GM21447 (cell line): ENCODE results near the gene NELL1.

Experiments
- ATAC-seq: cut with Tn5 transposase; IDR thresholded peaks from one replicate; pipeline ENCODE4 v1.9.1; 2021; ENCODE audit not compliant: unreplicated experiment

The NELL1 gene

DNA sequence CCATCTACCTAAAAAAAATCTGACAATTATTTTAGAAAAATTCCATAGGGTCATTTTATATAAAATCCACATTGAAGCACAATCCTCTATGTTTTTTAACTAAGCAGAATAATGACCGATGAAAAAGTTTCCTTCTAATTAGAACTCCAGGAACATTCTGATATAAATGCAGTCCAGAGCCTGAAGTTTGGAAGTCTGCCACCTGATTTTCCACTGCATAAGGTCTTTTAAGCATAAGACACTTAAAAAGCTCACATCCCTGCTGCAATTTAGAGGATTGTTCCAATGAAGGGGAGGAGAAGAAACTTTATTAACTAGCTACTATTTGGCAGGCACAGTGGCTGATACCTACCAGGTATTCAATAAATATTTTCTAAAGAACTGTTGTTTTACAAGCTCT is 953.2 kb downstream of the NELL1 start:
- ATAC-seq, result no peak

DNA sequence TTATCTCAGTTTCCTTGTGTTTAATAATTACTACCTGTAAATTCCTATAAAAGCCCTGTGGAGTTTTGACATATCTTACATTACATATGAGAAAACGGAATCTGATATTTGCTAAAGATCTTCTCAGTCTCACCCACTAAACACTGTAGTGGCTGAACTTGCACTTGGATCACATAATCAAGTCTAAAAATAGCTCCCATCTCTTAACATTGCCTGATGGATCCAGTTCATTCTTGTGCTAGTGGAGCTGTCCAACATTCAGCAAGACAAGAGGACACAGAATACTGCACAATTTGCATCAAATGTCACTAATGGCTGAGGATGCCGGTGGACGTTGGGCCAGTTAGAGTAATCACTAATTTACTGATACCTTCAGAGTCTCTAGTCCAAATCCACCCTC is 953.6 kb downstream of the NELL1 start:
- ATAC-seq, result no peak
